Measurements from ENCODE around the gene MAPK8IP2.

DNA sequence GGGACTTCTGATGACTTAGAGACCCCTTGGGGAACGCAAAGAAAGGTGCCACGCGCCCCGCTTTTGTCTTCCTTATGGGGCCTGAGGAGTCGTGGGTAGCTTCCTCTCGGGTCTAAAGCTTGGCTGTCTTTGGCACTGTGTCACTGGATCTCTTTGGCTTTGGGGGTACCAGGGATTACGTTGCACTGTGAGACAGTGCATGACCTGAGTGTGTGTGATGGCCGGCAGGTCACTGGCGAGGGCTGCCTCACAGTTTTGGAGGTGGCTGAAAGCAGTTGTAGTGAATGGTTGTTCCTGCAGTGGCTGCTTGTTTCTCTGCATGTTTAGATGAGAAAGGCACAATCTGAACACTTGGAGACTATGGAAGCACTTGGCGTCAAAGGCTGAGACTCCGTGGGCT lies 33.2 kb downstream of the MAPK8IP2 start:
- TF ChIP-seq, protein P1, sequence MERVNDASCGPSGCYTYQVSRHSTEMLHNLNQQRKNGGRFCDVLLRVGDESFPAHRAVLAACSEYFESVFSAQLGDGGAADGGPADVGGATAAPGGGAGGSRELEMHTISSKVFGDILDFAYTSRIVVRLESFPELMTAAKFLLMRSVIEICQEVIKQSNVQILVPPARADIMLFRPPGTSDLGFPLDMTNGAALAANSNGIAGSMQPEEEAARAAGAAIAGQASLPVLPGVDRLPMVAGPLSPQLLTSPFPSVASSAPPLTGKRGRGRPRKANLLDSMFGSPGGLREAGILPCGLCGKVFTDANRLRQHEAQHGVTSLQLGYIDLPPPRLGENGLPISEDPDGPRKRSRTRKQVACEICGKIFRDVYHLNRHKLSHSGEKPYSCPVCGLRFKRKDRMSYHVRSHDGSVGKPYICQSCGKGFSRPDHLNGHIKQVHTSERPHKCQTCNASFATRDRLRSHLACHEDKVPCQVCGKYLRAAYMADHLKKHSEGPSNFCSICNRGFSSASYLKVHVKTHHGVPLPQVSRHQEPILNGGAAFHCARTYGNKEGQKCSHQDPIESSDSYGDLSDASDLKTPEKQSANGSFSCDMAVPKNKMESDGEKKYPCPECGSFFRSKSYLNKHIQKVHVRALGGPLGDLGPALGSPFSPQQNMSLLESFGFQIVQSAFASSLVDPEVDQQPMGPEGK (CRISPR knock-in tag; IDR thresholded peaks at IDR 0.05; ENCODE audit: borderline replicate concordance) = no peak
- TF ChIP-seq ZNF70 (CRISPR knock-in tag; IDR thresholded peaks at IDR 0.05) = no peak
- no peak for TF ChIP-seq ARNTL (CRISPR knock-in tag; IDR thresholded peaks at IDR 0.05; ENCODE audit: borderline replicate concordance, low read depth)
- TF ChIP-seq, protein P2, sequence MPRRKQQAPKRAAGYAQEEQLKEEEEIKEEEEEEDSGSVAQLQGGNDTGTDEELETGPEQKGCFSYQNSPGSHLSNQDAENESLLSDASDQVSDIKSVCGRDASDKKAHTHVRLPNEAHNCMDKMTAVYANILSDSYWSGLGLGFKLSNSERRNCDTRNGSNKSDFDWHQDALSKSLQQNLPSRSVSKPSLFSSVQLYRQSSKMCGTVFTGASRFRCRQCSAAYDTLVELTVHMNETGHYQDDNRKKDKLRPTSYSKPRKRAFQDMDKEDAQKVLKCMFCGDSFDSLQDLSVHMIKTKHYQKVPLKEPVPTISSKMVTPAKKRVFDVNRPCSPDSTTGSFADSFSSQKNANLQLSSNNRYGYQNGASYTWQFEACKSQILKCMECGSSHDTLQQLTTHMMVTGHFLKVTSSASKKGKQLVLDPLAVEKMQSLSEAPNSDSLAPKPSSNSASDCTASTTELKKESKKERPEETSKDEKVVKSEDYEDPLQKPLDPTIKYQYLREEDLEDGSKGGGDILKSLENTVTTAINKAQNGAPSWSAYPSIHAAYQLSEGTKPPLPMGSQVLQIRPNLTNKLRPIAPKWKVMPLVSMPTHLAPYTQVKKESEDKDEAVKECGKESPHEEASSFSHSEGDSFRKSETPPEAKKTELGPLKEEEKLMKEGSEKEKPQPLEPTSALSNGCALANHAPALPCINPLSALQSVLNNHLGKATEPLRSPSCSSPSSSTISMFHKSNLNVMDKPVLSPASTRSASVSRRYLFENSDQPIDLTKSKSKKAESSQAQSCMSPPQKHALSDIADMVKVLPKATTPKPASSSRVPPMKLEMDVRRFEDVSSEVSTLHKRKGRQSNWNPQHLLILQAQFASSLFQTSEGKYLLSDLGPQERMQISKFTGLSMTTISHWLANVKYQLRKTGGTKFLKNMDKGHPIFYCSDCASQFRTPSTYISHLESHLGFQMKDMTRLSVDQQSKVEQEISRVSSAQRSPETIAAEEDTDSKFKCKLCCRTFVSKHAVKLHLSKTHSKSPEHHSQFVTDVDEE (CRISPR knock-in tag; IDR thresholded peaks at IDR 0.05) = no peak
- TF ChIP-seq RARB (CRISPR knock-in tag; IDR thresholded peaks at IDR 0.05) = no peak
- no peak for TF ChIP-seq ZFP3 (CRISPR knock-in tag; IDR thresholded peaks at IDR 0.05)
- no peak for TF ChIP-seq ZC3H10 (CRISPR knock-in tag; IDR thresholded peaks at IDR 0.05)
- no peak for TF ChIP-seq ZFP30 (CRISPR knock-in tag; IDR thresholded peaks at IDR 0.05)
- TF ChIP-seq, protein P3, sequence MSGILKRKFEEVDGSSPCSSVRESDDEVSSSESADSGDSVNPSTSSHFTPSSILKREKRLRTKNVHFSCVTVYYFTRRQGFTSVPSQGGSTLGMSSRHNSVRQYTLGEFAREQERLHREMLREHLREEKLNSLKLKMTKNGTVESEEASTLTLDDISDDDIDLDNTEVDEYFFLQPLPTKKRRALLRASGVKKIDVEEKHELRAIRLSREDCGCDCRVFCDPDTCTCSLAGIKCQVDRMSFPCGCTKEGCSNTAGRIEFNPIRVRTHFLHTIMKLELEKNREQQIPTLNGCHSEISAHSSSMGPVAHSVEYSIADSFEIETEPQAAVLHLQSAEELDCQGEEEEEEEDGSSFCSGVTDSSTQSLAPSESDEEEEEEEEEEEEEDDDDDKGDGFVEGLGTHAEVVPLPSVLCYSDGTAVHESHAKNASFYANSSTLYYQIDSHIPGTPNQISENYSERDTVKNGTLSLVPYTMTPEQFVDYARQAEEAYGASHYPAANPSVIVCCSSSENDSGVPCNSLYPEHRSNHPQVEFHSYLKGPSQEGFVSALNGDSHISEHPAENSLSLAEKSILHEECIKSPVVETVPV (CRISPR knock-in tag; IDR thresholded peaks at IDR 0.05) = no peak
- TF ChIP-seq CSDC2 (CRISPR knock-in tag; IDR thresholded peaks at IDR 0.05) = no peak
- no peak for TF ChIP-seq TOX (CRISPR knock-in tag; IDR thresholded peaks at IDR 0.05; ENCODE audit: borderline replicate concordance)
- TF ChIP-seq OSR1 (CRISPR knock-in tag; IDR thresholded peaks at IDR 0.05) = no peak

Data from SK-N-SH treated with all-trans-retinoic acid at 6 μM for 48 hours (cell line).